Endothelial cell of umbilical vein (primary cell): ENCODE data around the gene ID2.

Source experiments
- EZH2 ChIP-seq: IDR thresholded peaks from 2 replicates; pipeline ENCODE4 v1.6.1; 2012; ENCODE audit warnings: borderline replicate concordance, low read depth, mild to moderate bottlenecking, moderate library complexity, low read length, inconsistent platforms; ENCODE audit not compliant: severe bottlenecking
- TF ChIP-seq, protein P1 (sequence below), 2 donors: IDR thresholded peaks; 1 replicate in 1 of 2; 2 replicates in 1 of 2; pipeline ENCODE4 v1.5.1; 2011; ENCODE audit warnings: low read length in 2 of 2, mild to moderate bottlenecking in 2 of 2, moderate library complexity in 2 of 2, control low read depth in 1 of 2, inconsistent platforms in 1 of 2, low read depth in 1 of 2; ENCODE audit not compliant: insufficient read depth in 1 of 2; ENCODE audit errors: extremely low read depth in 1 of 2
- TF ChIP-seq, protein P2 (sequence below): IDR thresholded peaks from 2 replicates; pipeline ENCODE4 v1.6.1; 2011; ENCODE audit not compliant: insufficient read depth, insufficient read length

DNA sequence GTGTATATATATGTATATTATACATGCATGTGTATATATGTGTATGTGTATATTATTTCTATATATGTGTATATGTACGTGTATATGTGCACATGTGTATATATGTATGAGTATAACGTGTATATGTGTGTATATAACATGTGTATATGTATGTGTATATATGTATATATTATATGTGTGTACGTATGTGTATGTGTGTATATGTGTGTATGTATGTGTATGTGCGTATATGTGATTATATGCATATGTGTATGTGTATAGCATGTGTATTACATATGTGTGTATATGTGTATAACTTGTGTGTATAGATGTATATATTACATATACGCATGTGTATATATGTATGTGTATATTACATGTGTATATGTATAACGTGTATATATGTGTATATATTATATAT is 32.1 kb upstream of the ID2 start:
- TF ChIP-seq, protein P1, sequence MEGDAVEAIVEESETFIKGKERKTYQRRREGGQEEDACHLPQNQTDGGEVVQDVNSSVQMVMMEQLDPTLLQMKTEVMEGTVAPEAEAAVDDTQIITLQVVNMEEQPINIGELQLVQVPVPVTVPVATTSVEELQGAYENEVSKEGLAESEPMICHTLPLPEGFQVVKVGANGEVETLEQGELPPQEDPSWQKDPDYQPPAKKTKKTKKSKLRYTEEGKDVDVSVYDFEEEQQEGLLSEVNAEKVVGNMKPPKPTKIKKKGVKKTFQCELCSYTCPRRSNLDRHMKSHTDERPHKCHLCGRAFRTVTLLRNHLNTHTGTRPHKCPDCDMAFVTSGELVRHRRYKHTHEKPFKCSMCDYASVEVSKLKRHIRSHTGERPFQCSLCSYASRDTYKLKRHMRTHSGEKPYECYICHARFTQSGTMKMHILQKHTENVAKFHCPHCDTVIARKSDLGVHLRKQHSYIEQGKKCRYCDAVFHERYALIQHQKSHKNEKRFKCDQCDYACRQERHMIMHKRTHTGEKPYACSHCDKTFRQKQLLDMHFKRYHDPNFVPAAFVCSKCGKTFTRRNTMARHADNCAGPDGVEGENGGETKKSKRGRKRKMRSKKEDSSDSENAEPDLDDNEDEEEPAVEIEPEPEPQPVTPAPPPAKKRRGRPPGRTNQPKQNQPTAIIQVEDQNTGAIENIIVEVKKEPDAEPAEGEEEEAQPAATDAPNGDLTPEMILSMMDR (IDR thresholded peaks at IDR 0.05; ENCODE audit: extremely low read depth in 1 of 2, insufficient read depth in 1 of 2, low read depth in 1 of 2, low read length in 2 of 2), result no peak
- no peak for TF ChIP-seq EZH2
- TF ChIP-seq, protein P2, sequence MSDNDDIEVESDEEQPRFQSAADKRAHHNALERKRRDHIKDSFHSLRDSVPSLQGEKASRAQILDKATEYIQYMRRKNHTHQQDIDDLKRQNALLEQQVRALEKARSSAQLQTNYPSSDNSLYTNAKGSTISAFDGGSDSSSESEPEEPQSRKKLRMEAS, result no peak
